Suprapubic skin (tissue), 4 donors: ENCODE measurements around the gene C15orf39. TPM values are rescaled to one million over a fixed set of nuclear protein-coding genes. Genes with fewer than 3 reads are reported as not detected.

Source experiments
- DNase-seq, 2 donors: peaks; one replicate each; pipeline ENCODE4 v3.0.0-alpha.2; 2019; ENCODE audit warnings: low spot score in 2 of 2
- H3K27ac ChIP-seq: fragments of 200-600 bp; sonication (generic); one replicate; pipeline ENCODE4 v1.5.1; 2019
- H3K27me3 ChIP-seq: fragments of 200-600 bp; sonication (generic); one replicate; pipeline ENCODE4 v1.5.1; 2019
- H3K36me3 ChIP-seq: fragments of 200-600 bp; sonication (generic); one replicate; pipeline ENCODE4 v1.5.1; 2019
- H3K4me1 ChIP-seq: fragments of 200-600 bp; sonication (generic); one replicate; pipeline ENCODE4 v1.5.1; 2019
- H3K4me3 ChIP-seq: fragments of 200-600 bp; sonication (generic); one replicate; pipeline ENCODE4 v1.5.1; 2019; ENCODE audit warnings: mild to moderate bottlenecking
- H3K9me3 ChIP-seq: fragments of 200-600 bp; sonication (generic); one replicate; pipeline ENCODE4 v1.5.1; 2019
- CTCF ChIP-seq, 2 donors: fragments of 200-600 bp in 1 of 2; fragments of 450-650 bp in 1 of 2; sonication (generic) in 1 of 2; IDR thresholded peaks; one replicate each; pipeline ENCODE4 v1.5.1; 2016 to 2019; ENCODE audit warnings: antibody characterized with exemption in 2 of 2, mild to moderate bottlenecking in 1 of 2, moderate library complexity in 1 of 2
- EP300 ChIP-seq: sonication (generic); formaldehyde crosslinking; IDR thresholded peaks from one replicate; pipeline ENCODE4 v1.6.1; 2017; ENCODE audit warnings: antibody characterized with exemption
- POLR2A ChIP-seq, 2 donors: fragments of 450-650 bp; IDR thresholded peaks; one replicate each; pipeline ENCODE4 v1.6.1; 2017; ENCODE audit warnings: antibody characterized with exemption in 2 of 2, mild to moderate bottlenecking in 2 of 2, moderate library complexity in 2 of 2
- POLR2AphosphoS5 ChIP-seq, 3 donors: sonication (generic); formaldehyde crosslinking; IDR thresholded peaks; one replicate each; pipeline ENCODE4 v1.6.1; 2017; ENCODE audit warnings: antibody characterized with exemption in 3 of 3
- WGBS: methylation state at CpG from one replicate; pipeline ENCODE4 v1.1.5; 2018; 5-methylcytosine and 5-hydroxymethylcytosine counted together
- total RNA-seq, 4 donors: library from RNA; depleted of rRNA; stranded (reverse); fragments of >200 nt; gene quantifications; one replicate each; pipeline ENCODE4 v1.1.0, GENCODE V29; 2016

The C15orf39 gene
- total RNA-seq, 4 donors from 2014 or later, result 33.0 to 35.2 (median 33.3) TPM

- H3K4me3 ChIP-seq, result peak overlapping the region; percentile 49
- TF ChIP-seq CTCF (IDR thresholded peaks at IDR 0.05), result no peak
- no peak for TF ChIP-seq POLR2A (IDR thresholded peaks at IDR 0.05)
- TF ChIP-seq EP300, result no peak
- TF ChIP-seq POLR2AphosphoS5 (IDR thresholded peaks at IDR 0.05), result no peak
- peaks cover 68% of the 10 kb centered on the region for H3K4me1 ChIP-seq
- WGBS, result 49% methylated on average over 11 of the region's 53 CpGs
- no peaks in the 10 kb centered on the region for H3K9me3 ChIP-seq
- H3K36me3 ChIP-seq, result no peaks in the 10 kb centered on the region
- no peak for DNase-seq
- peak overlapping the region; percentile 71 for H3K27ac ChIP-seq
- H3K27me3 ChIP-seq, result no peaks in the 10 kb centered on the region
Measured at GRCh38 chr15:75178171-75178937, 23.3 kb upstream of the C15orf39 start.

- H3K9me3 ChIP-seq, result no peaks in the 10 kb centered on the region
- no peaks in the 10 kb centered on the region for H3K27me3 ChIP-seq
- DNase-seq, result no peak
- H3K4me3 ChIP-seq, result peak overlapping the region; percentile 49
- peak overlapping the region; percentile 71 for H3K27ac ChIP-seq
- 80% methylated on average over 17 of the region's 20 CpGs for WGBS
- TF ChIP-seq CTCF (IDR thresholded peaks at IDR 0.05), result no peak
- TF ChIP-seq POLR2A (IDR thresholded peaks at IDR 0.05), result no peak
- no peak for TF ChIP-seq POLR2AphosphoS5 (IDR thresholded peaks at IDR 0.05)
- no peak for TF ChIP-seq EP300
- no peaks in the 10 kb centered on the region for H3K36me3 ChIP-seq
- H3K4me1 ChIP-seq, result peaks cover 68% of the 10 kb centered on the region
Measured at GRCh38 chr15:75178938-75179745, 22.5 kb upstream of the C15orf39 start.

- WGBS, result 81% methylated on average over 4 of the region's 4 CpGs
- Histone ChIP-seq H3K4me1 (peaks cover 68% of the 10 kb centered on the region), H3K27ac (no peak overlapping the region), H3K27me3 (no peaks in the 10 kb centered on the region), H3K9me3 (no peaks in the 10 kb centered on the region), H3K36me3 (no peaks in the 10 kb centered on the region), H3K4me3 (no peak overlapping the region)
- no peak for DNase-seq
- TF ChIP-seq POLR2AphosphoS5 (IDR thresholded peaks at IDR 0.05), result no peak
- TF ChIP-seq EP300, result no peak
- no peak for TF ChIP-seq CTCF (IDR thresholded peaks at IDR 0.05)
- no peak for TF ChIP-seq POLR2A (IDR thresholded peaks at IDR 0.05)
Measured at GRCh38 chr15:75179746-75180140, 21.9 kb upstream of the C15orf39 start.

GRCh38 chr15:75181780-75182179, 19.9 kb upstream of the C15orf39 start:
- no peak overlapping the region for H3K27ac ChIP-seq
- 67% methylated on average over 5 of the region's 5 CpGs for WGBS

More at GRCh38 chr15:75181780-75182179, 19.9 kb upstream of the C15orf39 start:
- no peaks in the 10 kb centered on the region for H3K27me3 ChIP-seq
- H3K9me3 ChIP-seq, result no peaks in the 10 kb centered on the region
- no peak overlapping the region for H3K4me3 ChIP-seq
- no peak for DNase-seq
- H3K4me1 ChIP-seq, result peaks cover 50% of the 10 kb centered on the region
- H3K36me3 ChIP-seq, result no peaks in the 10 kb centered on the region
- TF ChIP-seq CTCF (IDR thresholded peaks at IDR 0.05) (no peak), POLR2AphosphoS5 (IDR thresholded peaks at IDR 0.05) (no peak), POLR2A (IDR thresholded peaks at IDR 0.05) (no peak), EP300 (no peak)
